GM19455 (cell line): ENCODE data around the gene ATP5F1C.
"Not testable (repeated sequence)": the region's sequence is repeated elsewhere in the genome, so short reads cannot be mapped to it uniquely, and the experiment has no call there.

Source experiments
- ATAC-seq: cut with Tn5 transposase; IDR thresholded peaks from one replicate; pipeline ENCODE4 v1.9.1; 2021; ENCODE audit not compliant: unreplicated experiment

ATP5F1C gene

DNA sequence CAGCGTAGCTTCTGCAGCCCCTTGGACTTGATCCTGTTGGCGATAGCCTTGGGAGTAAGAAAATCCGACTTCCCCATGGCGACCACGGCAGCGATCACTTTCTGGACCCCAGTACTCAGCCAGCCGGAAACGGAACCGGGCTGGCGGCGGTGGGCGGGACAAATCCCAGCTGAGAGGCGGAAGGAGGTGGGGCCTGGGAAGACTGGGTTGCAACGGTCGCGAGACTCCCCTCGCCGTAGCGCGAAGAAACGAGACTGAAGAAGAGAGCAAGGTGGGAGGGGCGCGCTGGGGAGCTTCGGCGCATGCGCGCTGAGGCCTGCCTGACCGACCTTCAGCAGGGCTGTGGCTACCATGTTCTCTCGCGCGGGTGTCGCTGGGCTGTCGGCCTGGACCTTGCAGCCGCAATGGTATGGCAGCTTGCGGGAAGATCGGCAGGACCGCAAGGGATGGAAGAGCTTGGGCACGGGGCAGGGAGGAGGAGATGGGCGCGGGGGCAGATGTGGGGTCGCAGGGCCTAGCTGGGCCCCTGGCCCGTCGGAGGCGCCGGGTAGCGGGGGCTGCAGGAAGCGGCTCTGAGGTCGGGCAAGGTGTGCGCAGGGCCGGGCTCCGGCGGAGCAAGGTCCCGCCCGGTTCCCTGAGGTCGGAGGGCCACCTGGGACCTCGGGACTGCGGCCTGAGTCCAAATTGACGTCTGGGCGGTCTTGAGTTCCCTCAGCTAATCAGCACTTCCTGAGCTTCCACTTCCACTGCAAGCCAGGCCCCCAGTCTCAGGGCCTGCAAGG, at the start of gene ATP5F1C, which contains the start of gene KIN:
ATP5F1C (plus strand) TSS at position 321 of the 782 bp plus-strand sequence; CDS start at position 352, 31 bp downstream.
KIN (minus strand) TSS at position 137 of the 782 bp plus-strand sequence; CDS start at position 77, 60 bp downstream.
- ATAC-seq = peak; percentile 90

DNA sequence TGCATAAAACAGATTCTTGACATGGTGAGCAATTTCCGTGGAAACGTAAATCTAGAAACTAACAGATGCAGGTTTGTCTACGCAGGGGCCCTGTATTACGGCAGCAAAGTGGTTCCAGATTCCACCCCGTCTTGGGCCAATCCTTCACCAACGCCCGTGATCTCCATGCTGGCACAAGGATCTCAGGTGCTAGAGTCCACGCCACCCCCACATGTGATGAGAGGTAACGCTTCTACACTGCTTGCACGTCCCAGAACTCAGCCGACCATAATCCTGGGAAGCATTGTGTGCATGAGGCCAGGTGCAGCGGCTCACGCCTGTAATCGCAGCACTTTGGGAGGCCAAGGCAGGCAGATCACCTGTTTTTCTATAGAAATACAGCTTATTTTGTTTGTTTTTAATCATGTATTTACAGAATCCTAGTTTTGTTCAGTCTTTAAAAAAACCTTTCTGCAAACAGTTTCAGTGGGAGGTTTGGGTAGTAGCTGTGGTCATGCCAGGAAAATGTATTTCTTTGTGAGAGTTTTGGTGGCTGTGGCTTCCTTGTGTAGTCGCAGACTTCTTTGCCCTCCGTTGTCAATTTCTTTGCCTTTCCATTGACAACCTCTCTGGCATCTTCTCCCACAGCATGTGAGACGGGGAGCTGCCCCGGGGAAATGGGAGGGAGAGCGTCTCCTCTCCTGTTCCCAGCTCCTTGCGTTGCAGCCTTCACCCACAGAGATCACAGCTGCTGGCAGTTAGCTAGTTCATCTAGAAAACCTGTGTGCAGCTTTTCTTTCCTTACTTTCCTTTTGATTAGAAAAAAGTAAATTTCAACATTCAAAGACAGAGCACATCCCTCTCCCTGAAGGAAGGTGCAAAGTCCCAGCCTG, 49.2 kb upstream of the ATP5F1C start:
- ATAC-seq = no peak

- no peak for ATAC-seq
Measured at GRCh38 chr10:7744307-7744706, 43.7 kb upstream of the ATP5F1C start.

DNA sequence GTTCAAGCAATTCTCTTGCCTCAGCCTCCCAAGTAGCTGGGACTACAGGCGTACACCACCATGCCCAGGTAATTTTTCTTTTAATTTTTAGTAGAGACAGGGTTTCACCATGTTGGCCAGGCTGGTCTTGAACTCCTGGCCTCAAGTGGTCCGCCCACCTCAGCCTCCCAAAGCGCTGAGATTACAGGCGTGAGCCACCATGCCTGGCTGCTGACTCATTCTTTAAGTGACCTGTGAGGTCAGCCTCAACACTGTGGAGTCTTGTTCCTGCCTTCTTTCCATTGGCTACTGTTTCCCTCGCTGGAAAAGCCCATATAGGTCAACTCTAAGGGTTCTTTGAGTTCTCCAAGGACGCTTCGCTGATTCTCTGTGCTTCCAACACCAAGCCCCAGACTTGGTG, 39.3 kb upstream of the ATP5F1C start:
- not testable (repeated sequence) for ATAC-seq

- ATAC-seq = no peak
Measured at GRCh38 chr10:7750222-7750621, 37.8 kb upstream of the ATP5F1C start.

DNA sequence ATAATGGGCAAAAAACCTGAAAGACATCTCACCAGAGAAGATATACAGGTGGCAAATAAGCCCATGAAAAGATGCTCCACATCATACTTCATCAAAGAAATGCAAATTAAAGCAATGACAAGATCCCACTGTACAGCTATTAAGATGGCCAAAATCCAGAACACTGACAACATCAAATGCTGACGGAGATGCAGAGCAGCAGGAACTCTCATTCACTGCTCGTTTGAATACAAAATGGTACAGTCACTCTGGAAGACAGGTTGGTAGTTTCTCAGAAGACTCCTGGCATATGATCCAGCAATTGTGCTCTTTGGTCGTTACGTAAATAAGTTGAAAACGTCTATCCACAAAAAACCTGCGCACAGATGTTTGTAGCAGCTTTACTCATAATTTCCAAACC, 35.7 kb upstream of the ATP5F1C start:
- no peak for ATAC-seq

DNA sequence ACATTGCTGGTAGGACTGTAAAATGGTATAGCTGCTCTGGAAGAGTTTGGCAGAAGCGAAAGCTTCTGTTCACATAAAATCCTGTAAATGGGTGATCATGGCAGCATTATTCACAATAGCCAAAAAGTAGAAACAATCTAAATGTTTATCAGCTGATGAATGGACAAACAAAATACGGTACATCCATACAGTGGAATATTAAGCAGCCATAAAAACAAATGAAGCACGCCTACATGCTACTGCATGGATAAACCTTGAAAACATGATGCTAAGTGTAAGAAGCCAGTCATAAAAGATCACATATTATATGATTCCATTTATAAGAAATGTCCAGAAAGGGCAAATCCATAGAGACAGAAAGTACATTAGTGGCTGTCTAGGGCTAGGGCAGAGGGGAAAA, 32.9 kb upstream of the ATP5F1C start:
- no peak for ATAC-seq

- ATAC-seq = peak; percentile 61
Measured at GRCh38 chr10:7756360-7756992, 31.5 kb upstream of the ATP5F1C start.

GRCh38 chr10:7763929-7764328, 24.0 kb upstream of the ATP5F1C start:
- no peak for ATAC-seq

GRCh38 chr10:7766241-7766640, 21.7 kb upstream of the ATP5F1C start:
- ATAC-seq = no peak

DNA sequence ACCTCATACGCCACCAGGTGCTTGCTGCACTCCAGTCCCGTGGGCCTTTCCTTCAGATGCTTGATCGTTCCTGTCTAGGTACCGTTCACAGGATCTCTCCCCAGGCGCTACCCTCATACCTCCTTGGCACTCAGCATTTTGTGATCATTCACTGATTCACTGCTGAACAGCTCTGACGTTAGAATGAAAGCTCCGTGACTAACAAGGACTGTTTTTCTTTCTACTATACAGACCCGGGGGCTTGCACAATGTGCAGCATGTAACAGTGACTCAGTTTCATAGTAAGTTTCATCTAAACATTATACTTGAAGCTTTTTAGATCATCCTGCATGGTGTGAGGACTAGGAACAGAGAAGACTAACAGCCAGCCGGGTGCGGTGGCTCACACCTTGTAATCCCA, 20.8 kb upstream of the ATP5F1C start:
- no peak for ATAC-seq

DNA sequence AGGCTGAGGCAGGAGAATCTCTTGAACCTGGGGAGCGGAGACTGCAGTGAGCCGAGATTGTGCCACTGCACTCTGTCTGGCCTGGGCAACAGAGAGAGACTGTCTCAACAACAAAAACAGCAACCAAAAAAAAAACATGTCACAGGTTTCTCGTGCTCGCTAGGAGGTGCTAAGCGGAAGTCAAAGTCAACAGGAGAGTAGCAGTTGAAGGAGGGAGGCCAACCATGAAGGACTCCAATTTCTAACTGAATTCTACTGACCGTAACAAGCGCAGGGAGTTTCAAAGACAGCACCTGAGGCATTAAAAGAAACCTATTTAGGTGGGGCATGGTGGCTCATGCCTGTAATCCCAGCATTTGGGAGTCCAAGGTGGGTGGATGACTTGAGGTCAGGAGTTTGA, 19.6 kb upstream of the ATP5F1C start:
- ATAC-seq = no peak

DNA sequence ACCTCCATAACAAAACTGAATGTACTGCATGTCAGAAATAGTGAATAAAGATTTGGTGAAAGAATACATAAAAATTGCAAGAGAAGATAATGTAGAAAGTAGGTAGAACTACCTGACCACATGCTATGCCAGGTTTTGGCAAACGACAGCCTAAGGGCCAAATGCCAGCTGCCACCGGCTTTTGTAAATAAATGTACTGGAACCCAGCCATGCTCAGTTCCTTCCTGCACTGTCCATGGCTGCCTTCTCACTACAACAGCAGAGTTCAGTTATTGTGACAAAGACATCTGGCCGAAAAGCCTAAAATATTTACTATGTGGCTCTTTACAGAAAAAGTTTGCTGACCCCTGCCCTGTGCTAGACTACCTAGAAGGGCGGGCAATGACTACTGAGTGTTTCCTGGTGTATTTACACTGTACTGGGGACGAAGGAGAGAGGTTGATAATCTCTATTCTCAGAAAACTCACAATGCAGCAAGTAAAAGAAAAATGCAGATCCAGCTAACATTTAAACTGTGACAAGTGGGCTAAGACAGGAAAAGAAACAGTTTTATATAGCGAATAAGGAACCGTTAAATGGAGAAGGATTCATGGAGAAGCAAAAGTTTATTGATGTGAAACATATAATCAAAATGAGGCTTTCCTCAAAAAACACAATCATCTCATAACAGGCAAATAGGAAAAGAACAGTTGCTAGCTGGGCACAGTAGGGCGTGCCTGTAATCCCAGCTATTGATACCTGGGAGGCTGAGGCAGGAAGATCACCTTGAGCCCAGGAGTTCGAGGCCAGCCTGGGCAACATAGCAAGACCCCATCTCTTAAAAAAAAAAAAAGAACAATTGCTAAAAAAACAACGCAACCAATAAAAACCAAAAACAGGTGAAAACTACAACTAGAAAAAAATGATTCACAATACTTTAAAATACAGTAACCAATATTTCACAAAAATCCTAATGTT, 13.9 kb upstream of the ATP5F1C start:
- ATAC-seq = no peak

DNA sequence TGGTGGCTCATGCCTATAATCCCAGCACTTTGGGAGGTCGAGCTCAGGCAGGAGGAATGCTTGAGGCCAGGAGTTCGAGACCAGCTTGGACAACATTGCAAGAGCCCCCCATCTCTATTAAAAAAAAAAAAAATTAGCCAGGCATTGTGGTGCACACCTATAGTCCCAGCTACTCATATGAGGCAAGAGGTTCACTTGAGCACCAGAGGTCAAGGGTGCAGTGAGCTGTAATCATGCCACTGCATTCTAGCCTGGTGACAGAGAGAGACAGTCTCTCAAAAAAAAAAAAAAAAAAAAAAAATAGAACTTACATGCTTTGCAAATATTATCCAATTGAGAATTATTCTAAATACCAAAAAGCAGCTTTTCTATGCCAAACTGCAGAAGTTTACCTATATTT, 11.2 kb upstream of the ATP5F1C start:
- ATAC-seq = no peak

DNA sequence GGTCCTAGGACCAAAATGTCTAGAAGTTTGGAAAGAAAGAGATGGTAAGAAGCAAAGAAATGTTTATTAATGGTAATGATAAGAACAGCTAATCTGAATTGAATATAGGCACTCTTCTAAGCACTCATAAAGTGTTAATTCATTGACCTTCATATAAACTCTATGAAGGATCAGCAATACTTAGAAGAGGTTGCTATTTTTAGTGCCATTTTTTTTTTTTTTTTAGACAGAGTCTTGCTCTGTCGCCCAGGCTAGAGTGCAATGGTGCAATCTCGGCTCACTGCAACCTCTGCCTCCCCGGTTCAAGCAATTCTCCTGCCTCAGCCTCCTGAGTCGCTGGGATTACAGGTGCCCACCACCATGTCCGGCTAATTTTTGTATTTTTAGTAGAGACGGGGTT, 5.8 kb upstream of the ATP5F1C start:
- ATAC-seq = not testable (repeated sequence)

DNA sequence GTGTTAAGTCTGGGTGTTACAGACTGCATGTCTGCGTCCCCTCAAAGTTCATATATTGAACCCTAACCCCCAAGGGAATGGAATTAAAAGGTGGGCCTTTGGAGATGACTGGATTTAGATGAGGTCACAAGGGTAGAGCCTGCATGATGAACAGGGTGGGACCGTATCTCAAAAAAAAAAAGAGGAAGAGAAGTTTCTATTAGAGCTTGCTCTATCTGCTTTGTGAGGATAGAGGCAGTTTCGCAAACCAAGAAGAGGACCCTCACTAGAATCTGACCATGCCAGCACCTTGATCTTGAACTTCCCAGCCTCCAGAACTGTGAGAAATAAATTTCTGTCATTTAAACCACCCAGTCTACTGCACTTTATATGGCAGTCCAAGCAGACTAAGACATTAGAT, 1.5 kb upstream of the ATP5F1C start:
- no peak for ATAC-seq

DNA sequence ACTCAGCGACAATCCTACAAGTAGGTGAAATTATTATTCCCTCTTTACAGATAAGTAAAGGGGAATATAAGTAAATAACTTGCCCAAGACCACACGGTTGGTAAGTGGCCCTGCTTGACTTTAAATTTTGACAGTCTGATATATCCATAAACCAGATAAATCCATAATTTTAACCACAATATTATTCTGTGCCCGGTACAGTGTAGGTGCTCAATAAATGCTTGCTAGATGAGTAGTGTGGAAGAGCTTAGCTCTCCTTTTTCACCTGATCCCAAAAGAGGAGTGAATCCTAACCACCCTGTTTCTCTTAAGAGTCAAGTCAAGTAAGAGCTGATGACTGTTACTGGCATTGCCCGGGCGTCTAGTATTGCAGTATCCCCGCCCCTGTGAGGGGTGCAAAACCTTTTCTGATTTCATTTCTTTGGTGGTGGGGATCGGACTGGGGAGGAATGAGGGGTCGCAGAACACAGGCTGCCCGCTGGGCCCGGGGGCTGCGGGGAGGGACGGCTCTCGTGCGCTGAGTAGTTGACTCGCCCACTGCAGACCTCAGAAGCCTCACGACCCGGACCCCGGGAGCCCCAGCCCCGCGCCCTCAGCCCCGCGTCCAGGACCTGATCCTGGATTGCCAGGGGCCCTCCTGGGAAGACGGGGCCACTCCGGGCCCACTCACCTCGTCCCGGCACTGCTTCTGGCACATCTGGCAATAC, 674 bp upstream of the ATP5F1C start:
- peak; percentile 21 for ATAC-seq

- peak; percentile 32 for ATAC-seq
Measured at GRCh38 chr10:7788639-7789286, 786 bp downstream of the ATP5F1C start.

GRCh38 chr10:7789390-7789789, 1.4 kb downstream of the ATP5F1C start:
- ATAC-seq = no peak
